Endothelial cell (in vitro differentiated cells): ENCODE measurements around the gene SLC22A1. TPM values are rescaled to one million over a fixed set of nuclear protein-coding genes. Genes with fewer than 3 reads are reported as not detected.

Experiments used
- DNase-seq: peaks from one replicate; pipeline ENCODE4 v3.0.0; 2021; ENCODE audit warnings: low spot score
- H3K27ac Mint-ChIP-seq: one replicate; pipeline ENCODE4 v1.8.0; 2021; ENCODE audit warnings: mixed read lengths, inconsistent platforms; ENCODE audit not compliant: unreplicated experiment
- H3K27me3 Mint-ChIP-seq: one replicate; pipeline ENCODE4 v1.8.0; 2021; ENCODE audit warnings: mild to moderate bottlenecking, moderate library complexity, mixed read lengths, inconsistent platforms; ENCODE audit not compliant: unreplicated experiment
- H3K36me3 Mint-ChIP-seq: one replicate; pipeline ENCODE4 v1.8.0; 2021; ENCODE audit warnings: mild to moderate bottlenecking, low read depth, mixed read lengths, inconsistent platforms; ENCODE audit not compliant: unreplicated experiment
- H3K4me1 Mint-ChIP-seq: one replicate; pipeline ENCODE4 v1.8.0; 2021; ENCODE audit warnings: mild to moderate bottlenecking, mixed read lengths, inconsistent platforms; ENCODE audit not compliant: unreplicated experiment
- H3K4me3 Mint-ChIP-seq: one replicate; pipeline ENCODE4 v1.8.0; 2021; ENCODE audit warnings: mild to moderate bottlenecking, mixed read lengths, inconsistent platforms; ENCODE audit not compliant: unreplicated experiment
- H3K9me3 Mint-ChIP-seq: one replicate; pipeline ENCODE4 v1.8.0; 2021; ENCODE audit warnings: mixed read lengths, inconsistent platforms; ENCODE audit not compliant: unreplicated experiment
- long read RNA-seq: library from polyadenylated mRNA; unstranded; transcript quantifications from one replicate; pipeline ENCODE4 v2.0.0, GENCODE V29; 2020; ENCODE audit not compliant: unreplicated experiment
- total RNA-seq: library from RNA; stranded (reverse); fragmentation: NEBNext Ultra II Directional; extraction: Animal tissue kit (Norgen Biotek cat#: 25700); gene quantifications from one replicate; pipeline ENCODE4 v1.2.1, GENCODE V29; 2021; ENCODE audit not compliant: unreplicated experiment
- TF ChIP-seq, protein P1 (sequence below): fragments of 200-600 bp; sonication (generic); IDR thresholded peaks from one replicate; pipeline ENCODE4 v1.5.0; 2021; ENCODE audit warnings: antibody characterized with exemption; ENCODE audit not compliant: unreplicated experiment

The SLC22A1 gene
- 2.7 TPM for total RNA-seq
- long read RNA-seq, result 0 reads

DNA sequence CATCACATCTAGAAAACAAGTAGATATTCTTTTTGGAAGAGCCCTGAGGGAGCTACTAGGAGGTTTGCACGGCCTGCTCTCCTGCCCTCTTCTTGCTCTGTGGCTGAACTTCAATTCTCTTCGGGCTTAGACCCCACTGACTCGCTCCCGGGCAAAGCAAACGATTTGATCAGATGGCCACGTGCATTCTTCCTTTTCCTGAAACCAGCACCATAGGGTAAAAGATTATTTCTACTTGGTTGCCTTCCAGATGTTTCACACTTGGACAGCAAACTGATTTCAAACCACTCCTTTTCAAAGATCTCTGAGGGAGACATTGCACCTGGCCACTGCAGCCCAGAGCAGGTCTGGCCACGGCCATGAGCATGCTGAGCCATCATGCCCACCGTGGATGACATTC, at the start of gene SLC22A1:
TSS of gene SLC22A1 (plus strand) at position 258 of the 400 bp plus-strand sequence. CDS start at position 379, 121 bp downstream.
- H3K4me1 Mint-ChIP-seq, result no peaks in the 10 kb centered on the region
- peaks cover 34% of the 10 kb centered on the region for H3K36me3 Mint-ChIP-seq
- H3K27me3 Mint-ChIP-seq, result peaks cover 6% of the 10 kb centered on the region
- TF ChIP-seq, protein P1, sequence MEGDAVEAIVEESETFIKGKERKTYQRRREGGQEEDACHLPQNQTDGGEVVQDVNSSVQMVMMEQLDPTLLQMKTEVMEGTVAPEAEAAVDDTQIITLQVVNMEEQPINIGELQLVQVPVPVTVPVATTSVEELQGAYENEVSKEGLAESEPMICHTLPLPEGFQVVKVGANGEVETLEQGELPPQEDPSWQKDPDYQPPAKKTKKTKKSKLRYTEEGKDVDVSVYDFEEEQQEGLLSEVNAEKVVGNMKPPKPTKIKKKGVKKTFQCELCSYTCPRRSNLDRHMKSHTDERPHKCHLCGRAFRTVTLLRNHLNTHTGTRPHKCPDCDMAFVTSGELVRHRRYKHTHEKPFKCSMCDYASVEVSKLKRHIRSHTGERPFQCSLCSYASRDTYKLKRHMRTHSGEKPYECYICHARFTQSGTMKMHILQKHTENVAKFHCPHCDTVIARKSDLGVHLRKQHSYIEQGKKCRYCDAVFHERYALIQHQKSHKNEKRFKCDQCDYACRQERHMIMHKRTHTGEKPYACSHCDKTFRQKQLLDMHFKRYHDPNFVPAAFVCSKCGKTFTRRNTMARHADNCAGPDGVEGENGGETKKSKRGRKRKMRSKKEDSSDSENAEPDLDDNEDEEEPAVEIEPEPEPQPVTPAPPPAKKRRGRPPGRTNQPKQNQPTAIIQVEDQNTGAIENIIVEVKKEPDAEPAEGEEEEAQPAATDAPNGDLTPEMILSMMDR, result no peak
- no peaks in the 10 kb centered on the region for H3K9me3 Mint-ChIP-seq
- DNase-seq, result no peak
- H3K27ac Mint-ChIP-seq, result no peak within 1 kb of the TSS
- no peak within 1 kb of the TSS for H3K4me3 Mint-ChIP-seq

DNA sequence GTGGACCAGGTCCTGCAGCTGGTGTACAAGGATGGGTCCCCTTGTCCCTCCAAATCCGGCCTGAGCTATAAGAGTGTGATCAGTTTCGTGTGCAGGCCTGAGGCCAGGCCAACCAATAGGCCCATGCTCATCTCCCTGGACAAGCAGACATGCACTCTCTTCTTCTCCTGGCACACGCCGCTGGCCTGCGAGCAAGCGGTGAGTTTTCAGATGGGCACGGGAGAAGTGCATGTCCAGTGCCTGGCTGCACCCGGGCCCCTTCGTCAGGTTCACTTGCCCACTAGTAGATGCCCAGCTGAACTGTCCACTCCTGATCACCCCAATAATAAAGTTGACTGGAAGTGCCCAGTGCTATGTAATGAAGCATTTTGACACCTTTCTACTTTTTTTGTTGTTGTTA, 48.3 kb upstream of the SLC22A1 start:
- no peaks in the 10 kb centered on the region for H3K9me3 Mint-ChIP-seq

GRCh38 chr6:160076009-160076408, 45.6 kb upstream of the SLC22A1 start:
- Mint-ChIP-seq H3K9me3 (no peaks in the 10 kb centered on the region), H3K27me3 (peaks cover 3% of the 10 kb centered on the region), H3K27ac (no peak overlapping the region), H3K4me3 (no peak overlapping the region), H3K4me1 (no peaks in the 10 kb centered on the region), H3K36me3 (peaks cover 53% of the 10 kb centered on the region)
- DNase-seq, result no peak
- TF ChIP-seq, protein P1, result no peak

More for the DNA sequence above, 48.3 kb upstream of the SLC22A1 start:
- Mint-ChIP-seq H3K4me1 (no peaks in the 10 kb centered on the region), H3K27me3 (peaks cover 3% of the 10 kb centered on the region), H3K4me3 (no peak overlapping the region), H3K36me3 (peaks cover 49% of the 10 kb centered on the region), H3K27ac (no peak overlapping the region)
- TF ChIP-seq, protein P1, result no peak
- no peak for DNase-seq

GRCh38 chr6:160077024-160077423, 44.6 kb upstream of the SLC22A1 start:
- Mint-ChIP-seq H3K36me3 (peaks cover 53% of the 10 kb centered on the region), H3K9me3 (no peaks in the 10 kb centered on the region), H3K4me1 (no peaks in the 10 kb centered on the region), H3K27ac (no peak overlapping the region), H3K4me3 (peak overlapping the region; percentile 73), H3K27me3 (peaks cover 3% of the 10 kb centered on the region)
- DNase-seq, result no peak
- TF ChIP-seq, protein P1, result no peak

DNA sequence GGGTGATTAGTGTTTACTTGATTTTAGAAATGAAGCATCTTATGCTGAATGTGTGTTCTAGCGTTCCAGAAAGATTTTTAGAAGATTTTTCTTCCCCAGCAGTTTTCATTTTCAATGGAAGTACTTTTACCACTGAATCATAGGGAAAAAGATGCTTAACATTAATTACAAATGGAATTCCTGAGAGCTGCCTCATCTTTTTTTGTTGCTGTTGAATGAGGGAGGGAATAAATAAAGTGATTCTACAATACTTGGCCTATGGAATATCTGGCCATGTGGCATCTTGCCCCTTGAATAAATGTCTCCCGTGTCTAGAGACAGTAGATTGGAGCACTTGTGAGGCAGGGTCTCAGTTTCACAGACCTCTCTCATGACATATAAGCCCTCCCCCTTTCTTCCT, 44.1 kb upstream of the SLC22A1 start:
- Mint-ChIP-seq H3K4me3 (peak overlapping the region; percentile 3), H3K9me3 (no peaks in the 10 kb centered on the region), H3K27ac (no peak overlapping the region), H3K27me3 (peaks cover 4% of the 10 kb centered on the region), H3K4me1 (no peaks in the 10 kb centered on the region), H3K36me3 (peaks cover 53% of the 10 kb centered on the region)
- TF ChIP-seq, protein P1, result no peak
- no peak for DNase-seq
